Adrenal gland (tissue), 5 donors: Measurements from ENCODE around the gene MSLN.

ENCODE experiments used
- CTCF ChIP-seq, 6 experiments: fragments of 450-650 bp in 4 of 6; fragments of 200-600 bp in 2 of 6; sonication (generic) in 1 of 6; IDR thresholded peaks; 1 replicate in 5 of 6; 2 replicates in 1 of 6; pipeline versions ENCODE4 v1.5.1 to v1.8.0; 2016 to 2021; ENCODE audit warnings: antibody characterized with exemption in 6 of 6, mild to moderate bottlenecking in 2 of 6, moderate library complexity in 1 of 6
- POLR2A ChIP-seq, 2 donors: fragments of 450-650 bp; IDR thresholded peaks; one replicate each; pipeline ENCODE4 v1.6.1; 2017; ENCODE audit warnings: antibody characterized with exemption in 2 of 2, mild to moderate bottlenecking in 2 of 2, moderate library complexity in 1 of 2
- donor health status: DM: no; HTN: no; CAD: no.

GRCh38 chr16:719815-720446 lies 40.6 kb upstream of the MSLN start:
- TF ChIP-seq CTCF (IDR thresholded peaks at IDR 0.05), result no peak
- no peak for TF ChIP-seq POLR2A (IDR thresholded peaks at IDR 0.05)
